NCI-H146 treated with DMSO at 0.1 percent for 48 hours (cell line): ENCODE data around the gene BPIFA1.

ENCODE experiments used
- DNase-seq: peaks from one replicate; lab custom pipeline; 2025; ENCODE audit not compliant: unreplicated experiment; lab: John Stamatoyannopoulos, UW

The BPIFA1 gene

DNA sequence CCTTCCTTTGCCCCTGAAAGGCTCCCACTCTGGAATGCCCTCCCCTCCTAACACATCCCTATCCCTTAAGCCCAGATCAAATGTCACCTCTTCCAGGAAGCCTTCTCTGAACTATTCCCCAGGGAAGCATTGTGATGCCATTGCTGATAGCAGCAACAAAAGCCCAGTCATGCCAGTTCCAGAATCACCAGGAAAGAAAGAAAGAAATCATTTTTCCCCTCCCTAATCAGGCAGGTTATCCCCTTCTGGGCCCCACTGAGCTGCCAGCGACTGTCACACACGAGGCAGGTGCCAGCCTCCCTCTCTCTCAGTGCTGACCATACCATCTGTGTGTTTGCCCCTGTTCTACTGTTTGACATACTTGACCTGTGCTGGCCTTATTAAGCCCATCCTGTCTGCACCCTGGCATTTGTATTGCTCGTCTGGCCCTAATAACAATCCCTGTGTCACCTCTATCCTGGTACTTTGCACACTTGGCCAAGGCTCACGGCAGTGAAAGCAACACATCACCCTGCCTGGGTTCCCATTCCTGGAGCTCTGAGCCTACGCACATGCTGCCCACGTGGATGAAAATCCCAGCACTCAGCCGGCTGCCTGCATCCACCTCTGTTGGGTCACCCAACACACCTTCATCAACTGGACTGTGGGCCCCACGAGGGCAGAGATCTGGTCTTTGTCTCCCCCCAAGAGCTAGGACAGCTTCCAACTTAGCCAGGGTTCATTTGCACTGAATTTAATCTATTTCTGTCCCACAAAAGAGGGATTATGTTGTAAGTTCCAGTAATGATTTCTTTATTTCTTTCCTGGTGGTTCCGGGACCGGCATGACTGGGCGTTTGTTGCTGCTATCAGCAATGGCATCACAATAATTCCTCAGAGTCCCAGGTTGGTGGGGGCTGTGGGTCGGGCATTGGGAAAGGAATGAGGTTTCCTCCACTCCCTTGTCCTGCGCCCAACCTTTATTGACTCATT lies 42.0 kb downstream of the BPIFA1 start:
- no peak for DNase-seq

DNA sequence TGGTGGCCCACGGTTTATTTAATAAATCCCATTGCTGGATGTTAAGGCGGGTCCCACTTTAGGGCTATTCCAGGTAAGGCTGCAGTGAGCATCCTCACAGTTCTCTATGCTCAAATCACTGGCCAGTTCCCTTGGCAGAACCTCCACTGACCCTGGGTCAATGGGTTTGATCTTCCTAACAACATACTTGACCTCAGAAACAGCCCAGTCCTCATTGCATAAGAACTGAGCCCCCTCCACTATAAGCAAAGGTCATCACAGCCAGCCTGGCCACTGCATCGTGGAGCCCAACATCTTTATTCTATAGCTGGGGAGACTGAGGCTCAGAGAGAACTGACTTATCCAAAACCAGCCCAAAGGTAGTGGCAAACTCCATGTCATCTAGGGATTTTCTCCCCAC lies 42.9 kb downstream of the BPIFA1 start:
- DNase-seq = no peak

DNA sequence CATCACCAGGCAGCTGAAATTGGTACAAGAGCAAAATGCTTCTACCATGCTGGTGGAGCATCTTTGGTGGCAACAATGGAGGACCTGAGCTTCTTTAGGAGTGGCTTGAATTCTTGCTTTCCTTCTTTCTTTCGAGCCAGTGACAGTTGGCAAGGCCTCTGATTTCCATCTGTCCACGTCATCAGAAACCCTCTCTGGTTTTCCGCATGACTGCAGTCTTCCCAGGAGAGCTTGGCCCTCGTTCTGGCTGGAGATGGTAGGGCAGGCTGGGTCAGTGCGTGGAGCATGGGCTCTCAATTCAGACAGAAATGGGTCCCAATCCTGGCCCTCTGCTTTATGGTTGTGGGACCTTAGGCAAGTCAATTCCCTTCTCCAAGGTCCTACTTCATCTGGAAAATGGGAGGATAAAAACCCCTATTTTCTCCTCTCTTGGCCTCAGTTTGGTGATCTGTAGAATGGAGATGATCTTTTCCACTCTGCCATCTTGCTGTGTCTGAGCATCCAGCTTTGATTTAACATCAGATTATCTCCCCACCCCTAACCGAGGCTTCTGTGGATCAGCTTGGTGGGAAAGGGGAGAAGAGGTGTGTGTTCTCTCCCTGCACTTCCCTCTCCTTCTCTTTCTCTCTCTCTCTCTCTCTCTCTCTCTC lies 43.6 kb downstream of the BPIFA1 start:
- DNase-seq = no peak

DNA sequence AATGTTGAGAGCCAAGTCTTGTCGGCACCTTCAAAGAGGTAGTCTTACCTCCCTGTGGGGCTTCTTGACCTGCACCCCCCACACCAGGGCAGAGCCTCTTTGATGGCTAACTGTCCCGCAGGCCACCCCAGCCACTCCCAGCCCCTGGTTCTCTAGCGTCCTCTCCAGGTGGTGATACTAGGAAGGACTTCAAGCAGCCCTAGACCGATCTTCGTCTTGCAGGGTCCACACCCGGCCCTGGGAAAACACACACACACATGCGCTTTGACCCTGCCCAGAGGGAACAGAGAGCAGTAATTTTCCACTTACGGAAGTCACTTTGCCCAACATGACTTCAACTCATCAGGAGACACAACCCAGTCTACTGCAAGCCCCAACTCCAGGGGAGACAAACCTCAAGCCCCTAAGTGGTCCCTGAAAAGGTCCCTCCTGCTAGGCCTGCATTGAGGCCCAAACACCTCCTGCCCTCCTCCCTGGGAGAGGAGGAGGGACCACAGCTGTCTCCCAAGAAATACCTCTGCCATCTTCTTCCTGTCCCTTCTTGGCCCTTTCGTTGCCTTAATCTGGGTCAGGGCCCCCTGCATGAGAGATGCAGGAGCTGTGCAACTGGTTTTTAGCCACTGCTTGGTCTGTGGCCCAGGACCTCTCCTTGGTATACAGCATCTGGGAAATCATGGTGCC lies 44.3 kb downstream of the BPIFA1 start:
- DNase-seq = no peak

- no peak for DNase-seq
These were observed 45.0 kb downstream of the BPIFA1 start for GRCh38 chr20:33280775-33281174.

DNA sequence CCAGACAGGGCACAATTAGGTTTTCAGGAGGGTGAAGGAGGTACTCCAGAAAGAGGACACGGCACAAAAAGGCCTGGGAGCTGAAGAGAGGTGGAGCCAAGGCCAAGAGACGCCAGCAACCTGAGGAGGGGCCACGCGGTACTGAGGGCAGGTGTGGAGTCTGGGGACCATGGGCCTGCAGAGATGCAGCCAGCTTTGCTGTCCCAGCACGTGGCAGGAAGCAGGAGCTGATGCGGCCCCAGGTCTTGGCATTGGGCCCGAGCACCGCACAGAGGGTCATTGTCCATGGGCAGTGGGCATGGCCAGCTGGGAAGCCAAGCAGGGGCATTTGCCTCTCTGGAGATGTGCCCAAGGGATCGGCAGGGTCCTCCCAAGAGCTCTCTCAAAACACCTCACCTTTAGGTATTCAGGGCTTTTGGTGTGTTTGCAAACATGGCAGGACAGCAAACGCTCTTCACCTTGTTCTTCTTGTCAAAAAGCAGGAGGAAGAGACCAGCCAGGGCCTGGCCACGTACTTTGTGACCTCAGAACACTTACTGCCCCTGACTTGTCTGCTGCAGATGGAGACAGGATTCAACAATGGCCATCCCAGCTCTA lies 45.9 kb downstream of the BPIFA1 start:
- DNase-seq = no peak

- no peak for DNase-seq
These were observed 46.6 kb downstream of the BPIFA1 start for GRCh38 chr20:33282196-33282934.

- no peak for DNase-seq
These were observed 47.3 kb downstream of the BPIFA1 start, which contains the start of gene BPIFB1 for GRCh38 chr20:33282991-33283555. TSS of gene BPIFB1 (plus strand) at chr20:33283214. CDS start at chr20:33286074, 2,860 bp downstream.

GRCh38 chr20:33284284-33284683 lies 48.5 kb downstream of the BPIFA1 start:
- DNase-seq = no peak

- DNase-seq = no peak
These were observed 49.1 kb downstream of the BPIFA1 start for GRCh38 chr20:33284937-33285336.

DNA sequence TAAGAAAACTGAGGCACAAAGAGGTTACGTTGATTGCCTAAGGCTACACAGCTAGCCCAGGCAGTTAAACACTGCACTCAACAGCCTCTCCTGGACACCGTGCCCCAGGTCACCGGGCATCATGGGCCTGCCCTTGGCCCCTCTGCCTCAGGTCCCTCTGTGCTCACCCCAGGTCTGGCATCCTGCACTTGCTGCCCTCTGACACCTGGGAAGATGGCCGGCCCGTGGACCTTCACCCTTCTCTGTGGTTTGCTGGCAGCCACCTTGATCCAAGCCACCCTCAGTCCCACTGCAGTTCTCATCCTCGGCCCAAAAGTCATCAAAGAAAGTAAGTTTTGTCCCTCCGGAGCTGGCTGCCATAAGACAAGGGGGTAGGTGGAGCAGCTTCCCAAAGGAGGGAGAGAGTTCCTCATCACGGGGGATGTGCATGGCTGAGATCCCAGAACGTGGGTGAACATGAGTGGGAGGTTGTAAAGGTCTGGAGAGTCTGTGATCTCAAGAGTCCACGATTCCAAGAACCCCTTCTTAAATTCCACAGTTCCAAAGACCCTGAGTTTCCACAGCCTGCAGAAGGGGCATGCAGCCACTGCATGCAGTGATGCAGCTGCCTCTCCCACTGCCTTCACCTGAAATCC lies 50.2 kb downstream of the BPIFA1 start:
- no peak for DNase-seq

DNA sequence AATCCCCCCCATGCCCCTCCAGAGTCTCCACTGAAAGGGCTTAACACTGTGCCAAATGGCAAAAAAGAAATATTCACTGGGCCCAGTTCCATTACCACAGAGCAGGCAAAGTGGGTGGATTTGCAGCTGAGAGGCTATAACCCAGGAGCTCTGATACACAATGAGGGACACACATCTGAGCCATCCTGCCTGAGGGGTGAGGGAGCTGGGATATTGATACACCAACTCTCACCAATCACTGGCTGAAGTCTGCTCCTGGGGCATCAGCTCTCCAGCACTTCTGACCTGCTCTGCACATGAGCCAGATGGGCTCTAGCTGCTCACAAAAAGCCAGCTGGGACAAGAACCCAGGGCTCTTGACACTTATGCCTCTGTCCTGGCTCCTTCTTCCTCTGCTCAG lies 52.1 kb downstream of the BPIFA1 start:
- no peak for DNase-seq

DNA sequence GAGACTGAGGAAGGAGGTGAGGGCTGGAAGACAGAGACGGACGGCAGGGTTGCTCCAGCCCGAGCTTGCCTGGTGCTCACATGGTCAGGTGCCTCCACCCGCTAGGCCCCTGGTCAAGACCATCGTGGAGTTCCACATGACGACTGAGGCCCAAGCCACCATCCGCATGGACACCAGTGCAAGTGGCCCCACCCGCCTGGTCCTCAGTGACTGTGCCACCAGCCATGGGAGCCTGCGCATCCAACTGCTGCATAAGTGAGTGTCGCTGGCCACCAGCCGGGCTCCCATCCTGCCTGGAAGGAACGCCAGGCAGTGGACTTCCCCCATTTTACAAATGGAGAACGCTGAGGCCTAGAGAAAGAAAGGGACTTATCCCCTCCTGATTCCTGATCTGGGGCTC lies 55.1 kb downstream of the BPIFA1 start:
- DNase-seq = no peak

DNA sequence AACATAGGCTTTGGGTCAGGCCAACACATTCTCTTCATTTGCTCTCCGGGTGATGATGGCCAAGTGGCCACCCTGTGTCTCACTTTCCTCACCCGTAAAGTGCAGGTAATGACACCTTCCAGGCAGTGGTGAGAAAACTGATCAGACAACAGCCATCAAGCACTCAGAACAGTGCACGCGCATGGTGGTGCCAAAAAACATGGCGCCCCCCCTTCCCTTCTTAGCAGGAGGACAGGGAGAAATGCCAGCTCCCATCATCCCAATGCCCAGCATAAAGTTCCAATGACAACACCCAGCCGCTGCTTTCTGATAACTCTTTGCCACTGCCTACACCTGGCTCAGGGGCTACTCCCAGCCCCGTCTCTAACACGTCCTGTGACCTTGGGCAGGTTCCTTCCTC lies 55.6 kb downstream of the BPIFA1 start:
- no peak for DNase-seq

DNA sequence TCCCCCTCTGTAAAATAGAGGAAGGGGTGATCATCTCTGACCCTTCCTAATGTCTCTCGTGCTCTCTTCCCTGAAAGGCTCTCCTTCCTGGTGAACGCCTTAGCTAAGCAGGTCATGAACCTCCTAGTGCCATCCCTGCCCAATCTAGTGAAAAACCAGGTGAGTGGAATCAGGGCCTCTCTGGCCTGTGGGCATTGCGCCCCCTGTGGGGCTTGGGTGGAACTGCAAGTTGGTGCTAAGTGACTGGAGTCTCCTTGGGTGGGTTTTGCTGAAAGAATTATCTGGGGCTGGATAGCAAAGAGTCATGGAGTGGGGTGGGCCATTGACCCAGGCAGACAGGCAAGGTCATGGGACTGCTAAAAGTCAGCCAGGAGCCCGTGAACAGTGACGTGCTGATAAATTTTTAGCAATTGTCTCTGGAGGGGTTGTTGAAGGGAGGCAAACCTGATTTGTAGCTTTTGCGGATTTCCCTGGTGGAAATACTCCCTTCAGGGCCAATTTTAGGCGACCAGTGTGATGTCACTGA lies 56.1 kb downstream of the BPIFA1 start:
- no peak for DNase-seq
